CD4-positive, alpha-beta T cell treated with Interleukin-15 for 1 hour (primary cell): ENCODE data around the gene PIEZO2.

Experiments used
- DNase-seq: peaks from one replicate; pipeline ENCODE4 v3.0.0-alpha.2; 2020

The PIEZO2 gene

DNA sequence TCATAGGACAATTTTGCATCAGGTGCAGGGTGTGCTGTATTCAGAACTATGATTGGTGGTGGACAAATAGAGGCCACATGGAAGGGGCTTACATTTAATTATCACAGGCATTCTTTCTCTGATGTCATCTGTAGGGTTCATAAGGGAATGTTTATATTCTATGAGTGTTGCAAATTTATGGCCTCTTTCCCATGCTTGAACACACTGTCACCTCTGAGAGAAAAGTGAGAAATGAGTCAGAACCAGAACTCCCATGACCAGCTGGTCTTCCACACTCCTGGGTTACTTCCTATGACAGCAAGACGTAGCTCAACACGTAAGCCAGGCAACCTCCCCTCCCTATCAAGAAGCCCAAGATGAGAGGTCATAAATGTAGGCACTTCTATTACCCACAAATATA, 310.8 kb downstream of the PIEZO2 start:
- no peak for DNase-seq

DNA sequence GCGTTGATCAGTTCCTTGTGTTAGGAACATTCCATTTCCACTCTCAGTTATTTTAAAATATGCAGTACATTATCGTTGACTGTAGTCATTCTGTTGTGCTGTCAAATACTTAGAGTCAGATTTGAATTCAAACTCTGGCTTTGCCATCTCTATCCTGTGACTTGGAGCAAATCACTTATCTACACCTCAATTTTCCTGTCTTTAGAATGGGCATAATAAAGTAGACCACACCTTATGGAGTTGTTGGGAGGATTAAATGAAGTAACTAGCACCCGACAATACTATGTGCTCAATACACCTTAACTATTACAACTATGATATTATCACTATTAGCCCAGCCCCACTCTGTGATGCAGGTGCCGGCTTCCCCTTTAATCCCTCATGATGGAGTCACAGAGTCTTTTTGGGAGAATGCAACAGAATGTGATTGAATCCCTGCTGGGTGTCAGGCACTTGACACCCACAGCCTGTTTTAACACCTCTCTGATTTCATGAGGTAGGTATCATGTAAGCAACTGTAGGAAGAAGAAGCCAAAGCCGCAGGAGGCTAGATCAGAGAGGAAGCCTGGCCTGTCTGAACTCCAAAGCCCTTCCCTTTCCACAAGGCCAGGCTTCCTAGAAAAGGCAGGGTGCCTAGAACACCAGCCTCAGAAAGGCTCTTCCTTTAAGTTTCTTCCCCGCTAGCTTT, 315.1 kb downstream of the PIEZO2 start:
- DNase-seq: no peak

DNA sequence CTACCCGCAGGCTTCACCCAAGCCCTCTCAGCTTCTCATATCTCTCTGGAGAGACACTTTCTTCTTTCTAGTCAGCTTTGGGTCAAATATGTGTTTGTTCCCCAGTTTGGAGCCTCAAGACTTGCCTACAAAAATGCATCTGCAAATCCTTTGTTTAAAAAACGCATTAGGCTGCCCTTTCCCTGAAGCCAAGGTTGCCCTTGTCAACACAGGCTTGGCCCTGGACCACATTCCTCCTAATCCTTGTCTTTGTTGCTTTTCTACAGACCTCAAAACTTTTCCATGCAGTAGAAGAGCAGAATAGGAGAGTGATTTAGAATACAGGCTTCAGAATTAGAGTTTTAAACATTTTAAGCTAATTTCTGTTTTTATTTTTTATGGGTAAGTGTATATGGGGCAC, 315.7 kb downstream of the PIEZO2 start:
- no peak for DNase-seq

DNA sequence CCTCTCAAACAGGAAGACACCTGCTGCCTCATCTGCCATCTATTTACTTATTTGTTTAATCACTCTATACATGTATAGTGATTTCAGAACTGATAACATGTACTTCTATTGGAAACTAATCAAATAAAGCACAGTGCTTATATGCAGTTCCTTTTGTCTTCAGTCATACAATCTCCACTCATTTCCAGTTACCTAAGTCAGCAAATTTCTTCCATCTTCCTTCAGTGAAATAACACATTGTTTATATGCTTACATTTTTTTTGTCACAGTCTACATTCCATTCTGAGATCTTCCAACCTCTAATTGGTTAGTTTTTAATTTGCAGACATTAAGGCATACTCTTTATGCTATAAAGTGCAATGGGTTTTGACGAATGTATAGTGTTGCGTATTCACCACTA, 323.0 kb downstream of the PIEZO2 start:
- no peak for DNase-seq

DNA sequence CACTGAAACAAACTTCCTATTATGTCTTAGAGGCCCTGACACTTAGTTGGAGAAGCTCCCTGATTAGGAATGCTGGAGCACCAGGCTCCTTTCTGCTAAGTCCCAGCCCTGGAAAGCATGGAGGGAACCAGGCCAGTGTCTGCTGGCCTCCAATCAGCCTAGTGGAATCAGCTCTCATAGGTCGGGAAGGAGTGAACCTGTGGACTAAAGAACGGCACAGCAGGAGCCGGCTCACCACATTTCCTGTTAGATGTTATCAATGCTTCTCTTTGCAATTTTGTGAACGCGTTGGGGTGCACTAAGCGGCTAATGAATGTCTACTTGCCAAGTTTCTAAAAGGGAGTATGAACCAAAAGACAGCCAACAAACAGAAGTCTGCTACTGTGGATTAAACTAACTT, 326.9 kb downstream of the PIEZO2 start:
- no peak for DNase-seq

DNA sequence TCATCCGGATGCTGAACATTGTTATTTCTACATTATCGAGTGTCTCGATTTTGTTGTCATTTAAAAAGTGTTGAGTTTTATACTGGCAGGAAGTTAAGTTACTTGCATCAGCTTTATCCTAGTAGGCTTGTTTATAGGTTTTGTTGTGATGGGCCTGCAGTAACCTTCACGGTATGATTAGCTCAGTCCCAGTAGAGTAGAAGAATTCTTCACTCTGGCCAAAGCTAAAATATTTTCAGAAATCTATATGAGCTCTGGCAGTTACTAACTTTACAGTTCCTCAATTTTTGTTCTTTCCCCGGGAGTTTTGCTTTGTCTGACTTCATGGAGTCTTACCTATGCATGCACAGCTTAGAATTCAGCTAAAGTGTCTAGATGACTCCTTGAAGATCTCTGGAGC, 328.7 kb downstream of the PIEZO2 start:
- no peak for DNase-seq

DNA sequence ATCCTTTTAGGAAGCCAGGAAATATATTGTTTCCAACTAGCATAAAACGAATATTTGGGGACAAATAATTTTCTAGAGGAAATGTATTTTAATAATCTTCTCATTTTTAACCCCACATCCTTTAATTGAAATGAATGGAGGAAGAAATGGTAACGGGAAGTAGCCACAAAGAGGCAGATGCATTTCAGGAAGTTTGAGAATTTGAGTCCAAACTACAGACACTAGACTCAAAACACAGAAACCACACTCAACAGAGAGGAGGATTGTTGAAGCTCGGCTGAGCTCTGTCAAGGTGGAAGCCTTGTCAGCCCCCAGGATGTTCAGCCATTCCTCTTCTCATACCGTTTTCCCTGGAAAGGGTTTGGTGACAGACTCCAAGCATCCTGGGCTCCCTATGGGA, 335.0 kb downstream of the PIEZO2 start:
- DNase-seq: no peak

DNA sequence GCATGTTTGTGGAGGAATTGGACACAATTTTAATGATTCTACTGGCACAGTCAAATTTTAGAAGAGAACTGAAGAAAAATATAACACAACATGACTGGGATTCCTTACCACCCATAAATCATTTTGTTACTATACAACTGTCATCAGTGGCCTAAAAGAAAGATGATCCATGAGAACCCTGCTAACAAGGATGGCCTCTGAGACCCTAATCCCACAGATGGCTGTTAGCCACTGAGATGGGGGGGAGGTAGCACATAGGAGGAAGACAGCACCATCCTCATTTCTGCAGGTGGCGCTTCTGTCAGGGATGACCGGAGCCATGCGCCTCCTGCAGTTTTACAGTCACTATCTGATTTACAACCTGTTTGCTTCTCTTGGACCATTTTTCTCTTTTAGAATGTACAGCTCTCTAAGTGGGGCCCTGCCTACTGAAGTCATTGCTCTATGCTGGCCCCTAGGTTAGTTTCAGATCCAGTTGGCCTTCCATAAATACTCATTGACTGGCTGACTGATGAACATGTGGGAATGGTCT, 343.7 kb downstream of the PIEZO2 start:
- DNase-seq: no peak

DNA sequence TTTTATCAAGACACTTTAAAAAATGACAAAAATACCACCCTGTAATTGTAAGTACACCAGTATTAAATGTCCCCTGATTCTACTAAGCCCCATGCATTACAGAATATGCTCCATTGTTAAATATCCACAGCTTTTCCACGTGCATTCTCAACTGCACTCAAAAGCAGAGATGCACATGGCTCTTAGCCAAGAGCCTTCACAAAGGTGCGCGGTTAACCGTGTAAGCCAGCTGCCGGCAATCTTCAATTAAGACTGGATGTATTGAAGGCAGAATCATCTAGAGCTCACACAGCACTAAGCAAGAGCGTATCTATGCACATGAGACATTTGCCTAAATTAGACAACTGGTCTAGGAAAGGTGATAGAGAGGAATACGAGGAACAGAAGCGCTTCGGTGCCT, 345.2 kb downstream of the PIEZO2 start:
- no peak for DNase-seq

DNA sequence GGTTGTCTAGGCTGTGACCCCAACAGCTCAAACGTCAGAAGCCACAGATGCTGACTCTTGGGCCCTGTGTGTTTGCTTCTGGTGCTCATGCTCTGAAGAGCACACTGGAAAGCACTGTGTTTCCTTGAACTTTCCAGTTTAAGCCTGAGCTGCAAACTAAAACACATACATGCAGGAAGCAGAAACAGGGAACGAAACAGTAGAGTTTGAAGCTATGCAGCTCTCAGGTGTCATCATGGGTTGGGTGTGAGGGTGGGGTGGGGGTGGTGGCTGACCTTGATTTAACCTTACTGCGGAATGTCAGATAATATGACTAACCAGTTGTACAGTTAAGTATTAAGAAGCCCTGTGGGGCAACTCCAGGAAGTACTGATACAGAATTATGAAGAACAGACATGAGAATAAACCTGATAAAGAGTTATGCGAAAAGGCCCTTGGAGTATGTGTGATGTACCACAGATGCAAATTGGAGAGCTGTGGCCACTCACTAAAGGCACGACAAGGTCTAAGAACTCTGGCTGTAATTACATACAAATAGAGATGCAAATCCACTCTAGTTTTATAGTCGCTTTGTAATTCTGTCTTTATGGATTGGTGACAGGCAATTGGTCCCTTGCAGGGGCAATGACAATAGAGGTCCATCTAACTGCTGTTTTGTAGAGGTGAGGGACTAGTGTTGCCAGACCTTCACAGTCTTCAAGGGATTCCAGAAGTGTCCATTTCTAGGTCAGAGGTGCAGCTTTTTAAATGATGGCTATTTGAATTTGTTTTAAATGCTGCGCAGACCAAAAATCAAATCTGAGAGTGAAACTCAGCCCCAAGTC, 350.4 kb downstream of the PIEZO2 start:
- DNase-seq: no peak

DNA sequence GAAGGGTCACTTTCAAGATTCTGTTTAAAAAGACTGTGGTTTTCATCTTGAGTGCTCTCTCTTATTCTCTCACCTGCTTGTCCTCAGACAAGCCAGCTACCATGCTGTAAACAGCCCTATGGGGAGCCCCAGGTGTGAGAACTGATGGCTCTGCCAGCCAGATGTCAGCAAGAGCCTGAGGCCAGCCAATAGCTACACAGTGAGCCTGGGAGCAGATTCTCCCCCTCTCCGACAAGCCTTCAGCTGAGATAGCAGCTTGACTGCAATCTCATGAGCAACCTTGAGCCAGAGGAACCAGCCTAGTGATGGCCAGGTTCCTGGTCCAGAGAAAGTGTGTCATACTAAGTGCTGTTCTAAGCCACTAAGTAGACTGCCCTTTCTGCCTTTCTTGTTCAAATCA, 351.5 kb downstream of the PIEZO2 start:
- no peak for DNase-seq

DNA sequence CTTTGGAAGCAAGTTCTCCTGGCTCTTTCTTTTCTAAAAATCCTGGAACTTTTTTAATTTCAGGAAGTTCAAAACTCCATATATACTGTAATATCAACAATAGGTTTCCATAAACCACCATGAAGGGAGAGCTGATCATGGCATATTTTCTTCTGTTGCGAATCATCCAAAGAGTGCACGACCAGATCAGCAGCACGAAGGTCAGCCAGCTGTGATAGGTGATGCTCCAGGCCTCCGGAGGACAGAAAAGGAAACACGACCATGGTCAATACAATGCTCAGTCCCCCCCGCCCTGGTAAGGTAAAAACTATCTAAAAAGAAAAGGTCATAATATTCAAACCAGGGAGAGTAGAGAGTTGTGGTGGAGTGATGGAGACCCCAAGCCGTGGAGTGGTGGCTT, 354.6 kb downstream of the PIEZO2 start:
- no peak for DNase-seq

DNA sequence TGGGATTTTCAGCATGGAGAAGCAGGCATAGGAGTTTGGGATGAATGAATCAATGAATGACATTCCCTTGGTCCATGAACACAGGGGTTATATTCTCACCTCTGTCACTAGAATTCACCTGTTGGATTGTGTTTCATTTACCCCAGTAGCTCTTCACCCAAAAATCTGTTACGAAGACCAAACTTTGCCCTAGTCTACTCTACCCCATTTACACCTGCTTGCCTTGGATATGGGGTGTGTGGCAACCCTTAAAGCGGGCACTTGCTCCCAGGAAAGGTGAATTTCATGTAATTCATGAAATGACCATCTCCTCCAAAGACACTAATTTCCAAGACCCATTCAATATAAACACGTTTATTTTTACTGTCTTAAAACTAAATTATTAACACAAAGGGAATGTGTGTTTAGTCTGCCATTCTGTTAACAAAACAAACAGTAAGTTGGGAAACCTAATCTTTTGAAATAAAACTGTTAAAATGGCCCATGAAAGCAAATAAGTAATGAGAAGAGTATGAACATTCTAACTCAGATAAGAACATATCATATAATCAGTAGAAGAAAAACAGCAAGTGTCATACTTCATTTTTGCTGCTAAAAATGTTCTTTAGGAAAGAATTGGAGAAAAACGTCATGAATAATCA, 355.5 kb downstream of the PIEZO2 start:
- DNase-seq: no peak

DNA sequence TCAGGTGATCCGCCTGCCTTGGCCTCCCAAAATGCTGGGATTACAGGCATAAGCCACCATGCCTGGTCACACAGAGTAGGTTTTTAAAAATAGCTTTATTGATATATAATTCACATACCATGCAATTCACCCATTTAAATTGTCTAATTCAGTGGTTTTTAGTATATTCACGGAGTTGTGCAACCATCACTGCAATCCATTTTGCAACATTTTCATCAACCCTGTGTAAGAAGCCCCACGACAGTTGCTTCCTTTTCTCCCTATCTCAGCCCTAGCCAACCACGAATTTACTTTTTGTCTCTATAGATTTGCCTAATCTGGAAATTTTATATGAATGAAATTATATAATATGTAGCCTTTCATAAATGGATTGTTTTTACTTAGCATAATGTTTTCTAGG, 357.2 kb downstream of the PIEZO2 start:
- no peak for DNase-seq

DNA sequence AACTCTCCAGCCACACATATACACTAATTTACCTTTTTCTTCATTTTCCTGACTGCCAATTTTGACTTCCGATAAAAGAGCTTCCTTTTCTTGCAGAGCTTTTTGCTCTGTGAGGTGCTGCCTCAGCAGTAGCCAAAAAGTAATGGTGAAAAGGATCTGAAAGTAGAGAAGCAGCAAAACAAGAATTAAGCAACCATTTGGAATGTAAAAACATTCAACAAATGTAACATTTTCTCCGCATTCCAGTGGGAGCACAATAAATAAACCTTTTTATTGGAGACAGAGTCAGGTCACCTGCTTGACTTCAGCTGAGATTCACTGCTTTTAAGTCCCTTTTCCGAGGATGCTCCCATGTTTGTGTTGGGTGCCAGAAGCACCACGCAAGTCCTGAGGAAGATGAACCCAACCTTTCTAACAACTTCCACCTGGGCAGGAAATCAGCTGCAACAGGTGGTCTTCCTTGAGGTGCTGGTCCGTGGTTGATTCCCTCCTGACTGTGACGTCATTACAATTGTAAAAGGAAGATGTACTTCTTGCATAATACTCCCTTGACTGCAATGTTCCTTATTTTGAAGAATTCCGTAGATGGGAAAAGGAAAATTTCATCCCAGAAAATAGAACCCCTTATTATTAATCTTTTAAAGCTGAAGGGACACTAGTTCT, 358.1 kb downstream of the PIEZO2 start:
- no peak for DNase-seq

DNA sequence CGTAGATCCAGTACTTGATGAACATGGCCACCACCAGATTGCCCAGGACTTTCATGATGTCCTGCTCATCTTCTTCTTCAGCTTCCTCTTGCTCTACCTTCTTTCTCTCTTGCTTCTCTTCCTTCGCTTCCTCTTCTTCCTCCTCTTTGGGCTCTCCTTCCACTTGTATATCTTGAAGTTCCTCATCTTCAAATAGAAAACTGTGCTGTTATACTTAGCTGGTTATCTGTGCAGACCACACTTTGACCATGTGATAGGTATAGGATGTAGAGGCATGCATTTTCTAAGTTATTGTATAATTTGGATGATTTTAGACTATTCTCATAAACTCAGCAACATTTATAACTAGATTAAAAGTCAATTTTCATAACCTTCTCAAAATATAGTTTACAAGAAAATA, 360.2 kb downstream of the PIEZO2 start:
- no peak for DNase-seq

DNA sequence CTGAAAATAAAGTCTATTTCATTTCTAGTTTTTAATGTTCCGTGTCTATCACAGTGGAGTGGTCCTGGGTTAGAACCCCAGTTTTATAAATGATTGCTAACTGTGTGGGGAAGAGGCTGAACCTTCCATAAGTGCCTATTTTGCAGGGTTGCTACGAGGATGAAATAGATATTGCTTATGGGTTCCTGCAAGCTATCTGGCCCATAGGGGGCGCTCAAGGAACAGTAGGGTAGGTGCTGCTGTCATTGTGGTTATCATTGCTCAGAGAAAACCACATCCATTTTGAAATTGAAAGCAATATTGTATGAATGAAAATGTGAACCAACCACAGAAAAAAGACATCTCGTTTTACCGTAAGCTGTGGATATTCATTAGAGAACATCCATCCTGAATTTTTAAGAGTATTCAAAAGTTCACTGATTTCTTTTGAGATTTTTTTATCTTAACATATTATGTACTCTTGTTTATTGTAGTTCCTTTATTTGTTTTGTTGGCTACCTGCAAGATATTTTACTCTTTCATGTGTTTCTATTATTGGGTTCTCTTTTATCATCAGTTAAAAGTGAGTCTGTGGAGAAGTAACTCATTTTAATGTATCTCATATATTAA, 362.0 kb downstream of the PIEZO2 start:
- peak; percentile 72 for DNase-seq

DNA sequence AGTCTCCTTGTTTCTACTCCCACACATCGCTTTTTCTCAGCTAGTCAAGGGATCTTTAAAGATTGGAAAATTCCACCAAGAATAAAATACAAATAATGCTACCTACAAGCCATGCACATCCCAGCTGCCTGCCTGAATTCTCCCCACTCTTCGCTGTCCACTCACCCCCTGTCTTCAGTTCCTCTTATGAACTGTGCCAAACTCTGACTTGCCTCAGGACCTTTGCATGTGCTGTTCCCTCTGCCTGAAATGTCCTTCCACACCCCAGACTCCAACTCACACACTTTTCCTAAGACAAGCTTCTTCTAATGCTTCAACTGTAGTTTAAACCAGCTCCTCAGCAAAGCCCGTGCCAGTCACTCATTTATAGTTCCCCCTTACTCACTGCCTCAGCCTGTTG, 363.6 kb downstream of the PIEZO2 start:
- no peak for DNase-seq

DNA sequence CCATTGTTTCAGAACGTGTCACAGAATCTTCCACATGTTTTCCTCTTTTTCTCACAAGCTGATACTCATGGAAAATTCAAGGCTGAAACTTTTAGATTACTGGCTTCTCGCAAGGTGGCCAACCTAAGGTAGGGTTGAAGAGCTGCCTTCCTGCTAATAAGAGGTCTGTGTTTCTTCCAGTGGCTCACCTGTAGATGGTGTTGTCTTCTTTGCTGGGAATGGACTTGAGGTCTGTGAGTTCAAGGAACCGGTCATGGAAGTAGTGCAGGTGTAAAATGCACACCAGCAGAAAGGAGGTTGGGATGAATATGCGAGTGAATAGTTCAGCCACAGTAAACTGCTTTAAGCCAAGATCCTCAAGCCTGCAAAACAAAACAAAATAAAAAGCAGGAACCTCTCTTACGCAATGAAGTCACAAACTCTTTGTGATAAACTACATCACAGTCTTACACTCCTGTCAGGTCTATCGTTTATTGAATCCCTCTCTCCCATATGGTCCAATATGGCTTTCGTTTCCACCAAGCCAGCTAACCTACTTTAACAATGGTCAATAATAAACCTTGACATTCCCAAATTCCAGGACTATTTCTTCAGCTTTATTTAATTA, 364.7 kb downstream of the PIEZO2 start:
- DNase-seq: no peak

DNA sequence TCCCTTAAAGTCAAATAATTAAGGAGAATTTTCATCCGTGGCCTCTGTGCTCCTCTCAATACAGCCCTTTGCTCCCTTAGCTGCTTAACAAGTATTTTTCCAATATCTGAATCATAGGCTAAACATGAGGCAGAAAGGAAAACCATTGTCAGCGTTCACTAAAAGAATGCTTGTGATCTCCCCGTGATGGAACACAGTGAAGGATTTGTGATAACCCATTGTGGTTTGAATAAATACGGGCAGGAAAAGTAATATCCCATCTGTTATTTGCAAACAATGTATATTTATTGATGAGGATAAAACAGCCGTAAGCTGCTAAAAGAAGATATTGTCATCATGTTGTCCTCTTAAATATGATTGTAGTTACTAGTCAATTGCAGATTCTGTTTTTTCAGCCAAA, 365.4 kb downstream of the PIEZO2 start:
- no peak for DNase-seq

DNA sequence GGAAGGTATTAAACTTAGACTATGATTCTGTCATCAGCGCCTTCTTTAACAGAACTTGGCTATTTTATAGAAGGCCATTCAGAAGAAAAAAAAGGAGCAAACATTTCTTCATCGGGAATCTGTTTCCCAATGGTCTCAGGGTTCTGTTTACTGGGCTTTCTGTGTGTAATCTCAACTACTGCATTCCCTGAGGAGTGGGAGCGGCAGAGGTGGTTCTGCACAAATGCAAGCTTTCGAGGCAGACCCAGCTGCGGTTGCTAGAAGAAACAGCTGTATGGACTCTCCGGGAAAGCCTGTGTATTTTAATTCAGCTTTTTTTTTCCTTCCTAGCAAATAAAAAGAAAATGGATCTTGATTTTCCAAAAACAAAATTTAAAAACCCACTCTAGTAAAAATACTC, 372.9 kb downstream of the PIEZO2 start:
- DNase-seq: no peak

DNA sequence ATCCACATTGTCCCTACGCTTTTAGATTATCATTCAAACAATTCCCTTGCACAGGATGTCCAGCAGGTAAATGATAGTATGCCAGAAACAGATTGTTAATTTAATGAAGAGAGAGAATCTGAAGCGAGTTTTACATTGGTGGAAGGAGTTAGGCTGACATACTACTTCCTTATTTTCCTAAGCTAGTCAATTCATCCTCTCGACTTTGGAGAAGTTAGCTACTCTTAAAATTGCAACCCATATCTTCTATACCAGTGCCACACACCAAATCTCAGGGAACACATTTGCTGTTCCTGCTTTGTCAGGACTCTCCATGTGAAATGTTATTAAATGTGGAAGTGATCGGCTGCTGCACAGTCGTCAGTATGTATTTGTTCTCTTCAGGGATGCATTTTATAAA, 374.3 kb downstream of the PIEZO2 start:
- no peak for DNase-seq
